GM21367 (cell line): ENCODE data around the gene KCNA3.

Source experiments
- ATAC-seq: cut with Tn5 transposase; IDR thresholded peaks from one replicate; pipeline ENCODE4 v1.9.1; 2021; ENCODE audit not compliant: unreplicated experiment

Gene KCNA3

DNA sequence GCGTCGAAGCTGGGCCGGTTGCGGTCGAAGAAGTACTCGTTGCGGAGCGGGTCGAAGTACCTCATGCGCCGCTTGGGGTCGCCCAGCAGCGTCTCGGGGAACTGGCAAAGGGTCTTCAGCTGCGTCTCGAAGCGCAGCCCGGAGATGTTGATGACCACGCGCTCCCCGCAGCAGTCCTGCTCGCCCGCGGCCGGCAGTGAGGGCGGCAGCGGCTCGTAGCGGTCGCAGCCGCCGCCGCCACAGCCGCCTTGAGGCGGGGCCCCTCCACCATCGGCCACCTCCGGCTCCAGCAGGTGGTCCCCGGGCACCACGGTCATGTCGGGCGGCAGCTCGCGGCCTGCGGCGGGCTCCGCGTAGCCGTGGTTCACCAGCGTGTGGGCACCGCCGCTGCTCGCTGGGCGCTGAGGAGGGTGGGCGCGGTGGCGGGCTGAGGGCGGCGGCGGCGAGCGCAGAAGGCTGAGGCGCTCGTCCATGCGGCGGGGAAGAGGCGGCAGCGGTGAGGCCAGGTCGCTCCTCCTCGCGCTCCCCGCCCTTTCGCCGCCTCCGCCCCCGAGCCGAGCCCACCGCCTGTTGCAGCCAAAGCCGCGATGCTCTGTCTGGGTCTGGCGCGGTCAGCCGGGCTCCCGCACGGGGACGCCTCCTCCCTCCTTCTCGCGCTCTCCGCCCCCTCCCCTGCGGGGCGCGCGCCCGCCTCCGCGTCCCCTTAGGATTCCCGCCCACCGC lies at the start of gene KCNA3:
KCNA3 (minus strand) TSS at position 604 of the 723 bp plus-strand sequence; CDS start at position 473, 131 bp downstream.
- ATAC-seq = no peak

DNA sequence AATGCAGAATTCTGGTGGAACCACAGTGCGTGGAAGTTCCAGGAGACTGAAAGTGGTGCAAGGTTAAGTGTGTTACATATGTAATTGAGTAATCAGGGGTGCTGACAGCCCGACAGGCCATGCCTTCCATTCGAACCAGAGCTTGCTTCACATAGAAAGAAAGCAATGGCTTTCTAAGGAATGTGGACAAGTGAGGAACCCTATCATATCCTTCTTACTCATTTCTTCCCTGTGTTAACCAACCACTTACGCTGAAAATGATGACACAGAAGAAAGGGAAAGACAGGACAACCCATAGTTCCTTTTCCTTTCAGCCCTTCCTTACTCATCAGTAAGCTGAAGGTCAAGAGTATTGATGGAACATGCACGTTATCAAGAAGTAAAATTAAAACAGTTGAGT lies 48.1 kb upstream of the KCNA3 start:
- ATAC-seq = no peak

DNA sequence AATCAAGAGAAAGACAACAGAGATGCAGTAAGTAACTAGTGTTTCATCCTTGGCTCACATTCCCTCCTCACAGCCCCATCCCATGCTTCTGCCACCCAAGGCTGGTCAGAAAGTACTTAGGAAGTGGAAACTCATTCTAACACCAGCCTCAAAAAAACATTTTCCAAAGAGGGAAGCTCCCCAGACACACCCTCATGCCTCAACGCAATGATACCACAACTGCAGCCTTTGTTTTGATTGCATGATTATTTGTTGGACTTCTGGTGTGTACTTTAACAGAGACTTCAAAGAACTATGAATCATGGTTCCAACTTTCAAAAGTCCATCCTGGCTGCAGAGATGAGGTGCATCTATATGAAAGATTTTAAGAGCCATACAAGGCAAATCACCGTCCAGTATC lies 45.2 kb upstream of the KCNA3 start:
- ATAC-seq = no peak

DNA sequence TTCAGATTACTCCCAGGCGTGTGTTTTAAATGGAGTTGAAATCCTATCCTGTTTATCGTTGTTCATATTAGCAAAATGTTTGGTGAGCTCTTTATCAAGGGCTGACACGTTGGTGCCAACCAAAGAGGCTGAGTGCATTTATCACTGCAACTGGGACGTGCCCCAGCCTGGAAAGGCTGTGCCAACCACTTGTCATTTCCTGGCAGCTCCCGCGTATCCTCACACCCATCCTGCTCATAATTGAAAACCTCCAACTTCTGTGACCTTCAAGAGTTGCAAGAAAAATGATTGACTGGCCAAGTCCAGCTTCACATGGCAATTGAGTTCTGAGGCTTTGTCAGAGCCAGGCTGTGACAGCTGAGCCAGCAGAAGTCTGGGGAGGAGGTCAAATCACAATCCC lies 43.7 kb upstream of the KCNA3 start:
- no peak for ATAC-seq

DNA sequence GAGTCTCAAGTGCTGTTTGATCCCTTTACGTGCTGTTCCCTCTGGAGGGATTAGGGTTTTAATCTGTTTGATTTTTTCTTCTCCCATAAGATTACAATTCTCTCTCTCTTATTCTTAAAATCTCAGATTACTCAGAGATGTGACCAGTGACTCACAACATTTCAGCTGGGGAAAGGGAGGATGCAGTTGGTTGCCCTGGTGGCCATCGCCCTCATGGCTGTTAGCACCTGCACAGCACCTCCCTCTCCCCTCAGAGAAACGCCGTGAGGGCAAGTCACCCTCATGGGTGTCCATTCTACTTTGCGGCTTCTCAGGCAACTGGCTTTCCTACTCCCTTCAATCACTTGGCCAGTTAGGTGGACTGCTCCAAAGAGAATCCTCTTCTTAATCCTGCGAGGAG lies 42.4 kb upstream of the KCNA3 start:
- no peak for ATAC-seq

DNA sequence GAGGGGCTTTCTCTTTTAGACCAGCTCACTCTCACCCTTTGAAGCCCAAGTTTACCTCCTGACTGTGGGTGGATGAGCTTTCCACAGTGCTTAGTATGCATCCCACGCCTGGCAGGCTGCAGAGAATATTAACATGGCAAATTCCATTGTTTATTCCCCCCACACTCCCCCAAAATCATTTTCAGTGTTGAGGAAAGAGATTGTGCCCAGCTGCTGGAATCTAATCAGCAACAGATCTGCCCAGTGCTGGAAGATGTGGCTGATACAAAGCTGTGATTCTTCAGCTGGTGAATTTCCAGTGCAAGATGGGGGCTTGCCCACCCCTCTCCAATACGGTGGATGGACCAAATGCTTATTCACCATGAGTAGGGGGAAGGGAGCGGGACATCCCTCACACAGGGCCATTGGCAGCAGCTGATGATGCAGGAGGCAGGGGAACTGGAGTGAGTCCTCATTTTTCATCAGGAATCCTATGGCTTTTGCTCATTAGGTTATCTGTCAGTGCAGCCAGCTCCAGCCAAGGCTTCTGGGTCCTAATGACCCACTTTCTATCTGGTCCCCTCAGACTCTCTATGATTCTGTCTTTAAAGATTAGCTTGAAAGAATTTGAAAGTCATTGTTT lies 39.7 kb upstream of the KCNA3 start:
- ATAC-seq = no peak

DNA sequence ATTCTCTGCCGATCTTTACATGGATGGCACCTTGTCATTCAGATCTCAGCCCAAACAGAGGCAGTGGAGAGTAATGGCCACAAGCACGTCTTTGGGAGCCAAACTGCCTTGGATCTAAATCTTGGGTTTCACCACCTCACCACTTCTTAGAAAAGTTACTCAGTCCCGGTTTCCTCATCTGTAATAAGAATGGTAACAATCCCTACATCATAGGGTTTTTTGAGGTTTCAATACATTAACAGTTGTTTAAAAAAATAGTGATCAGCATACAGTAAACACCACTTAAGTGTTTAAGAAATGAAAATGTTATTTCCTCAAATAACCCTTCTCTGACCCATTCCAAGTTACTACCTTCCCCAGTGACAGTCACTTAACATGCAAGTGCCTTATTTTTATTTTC lies 38.5 kb upstream of the KCNA3 start:
- ATAC-seq = no peak

DNA sequence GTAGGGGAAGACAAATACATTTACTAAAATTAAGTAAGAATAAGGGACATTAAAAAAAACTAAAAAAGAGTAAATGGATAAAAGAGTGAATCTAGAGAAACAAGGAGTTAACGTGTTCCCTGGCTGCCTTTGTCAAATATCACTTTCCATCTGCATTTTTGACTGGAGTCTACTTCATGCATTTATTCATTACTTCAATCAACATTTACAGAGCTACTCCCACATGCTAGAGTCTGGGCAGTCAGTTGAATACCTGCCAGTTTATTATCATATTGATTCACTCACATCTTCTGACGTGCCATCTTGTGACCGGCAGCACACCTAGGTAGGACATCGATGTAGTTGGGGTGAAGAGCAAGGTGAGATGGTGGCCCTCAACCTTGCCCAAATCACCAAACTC lies 35.6 kb upstream of the KCNA3 start:
- no peak for ATAC-seq

DNA sequence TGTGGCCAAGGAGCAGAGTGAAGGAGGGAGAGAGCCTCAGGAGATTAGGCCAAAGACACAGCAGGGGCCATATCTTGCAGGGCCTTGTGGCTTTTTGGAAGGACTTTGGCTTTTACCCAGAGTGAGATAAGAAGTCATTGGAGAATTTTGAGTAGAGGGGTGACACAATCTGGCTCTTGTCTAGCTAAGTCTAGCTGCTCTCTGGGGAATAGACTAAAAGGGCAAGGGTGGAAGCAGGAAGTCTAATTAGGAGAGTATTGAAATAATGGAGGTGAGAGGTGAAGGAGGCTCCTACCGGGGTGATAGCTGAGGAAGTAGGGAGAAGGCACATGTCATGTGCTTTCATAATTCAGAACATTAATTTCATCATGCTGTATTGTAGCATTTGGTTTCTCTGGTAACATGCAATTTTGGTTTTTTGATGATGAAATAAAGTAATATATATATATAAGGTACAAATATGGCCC lies 34.3 kb upstream of the KCNA3 start:
- ATAC-seq = no peak

DNA sequence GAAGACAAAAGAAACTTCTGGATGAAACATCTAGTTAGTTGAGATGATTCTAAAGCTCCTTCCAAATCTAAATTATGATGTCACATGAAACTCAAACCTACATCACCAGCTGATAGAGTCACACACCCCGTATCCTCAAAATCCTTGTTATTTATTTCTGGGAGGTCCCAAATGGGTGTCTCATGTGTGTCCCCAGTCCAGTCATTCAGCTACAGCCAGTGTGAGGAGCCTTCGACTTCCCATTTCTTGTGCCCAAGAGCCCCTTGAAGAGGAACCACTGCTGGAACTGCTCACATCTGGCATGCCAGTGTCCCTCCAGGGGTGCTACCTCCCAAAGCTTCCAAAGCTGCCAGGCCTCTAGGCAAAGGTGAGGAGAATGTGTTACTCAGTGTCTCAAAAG lies 32.5 kb upstream of the KCNA3 start:
- no peak for ATAC-seq

DNA sequence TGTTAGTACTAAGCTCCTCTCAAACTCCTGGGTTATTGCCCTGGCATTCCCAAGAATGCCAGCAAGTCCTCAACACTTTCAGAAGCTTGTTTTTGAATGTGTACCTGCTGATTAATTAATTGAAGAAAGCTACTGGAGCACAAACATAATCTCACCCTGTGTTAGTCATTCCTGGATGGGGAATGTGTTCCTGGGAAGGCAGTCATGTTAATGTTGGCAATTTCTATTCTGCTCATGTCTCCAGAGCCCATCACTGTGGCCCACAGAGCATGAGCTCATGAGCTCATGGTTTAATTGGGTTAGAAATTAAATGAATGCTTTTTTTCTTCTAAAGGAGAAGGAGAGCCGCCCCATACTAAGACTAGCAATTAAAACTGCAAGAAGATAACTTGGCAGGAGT lies 31.9 kb upstream of the KCNA3 start:
- no peak for ATAC-seq

DNA sequence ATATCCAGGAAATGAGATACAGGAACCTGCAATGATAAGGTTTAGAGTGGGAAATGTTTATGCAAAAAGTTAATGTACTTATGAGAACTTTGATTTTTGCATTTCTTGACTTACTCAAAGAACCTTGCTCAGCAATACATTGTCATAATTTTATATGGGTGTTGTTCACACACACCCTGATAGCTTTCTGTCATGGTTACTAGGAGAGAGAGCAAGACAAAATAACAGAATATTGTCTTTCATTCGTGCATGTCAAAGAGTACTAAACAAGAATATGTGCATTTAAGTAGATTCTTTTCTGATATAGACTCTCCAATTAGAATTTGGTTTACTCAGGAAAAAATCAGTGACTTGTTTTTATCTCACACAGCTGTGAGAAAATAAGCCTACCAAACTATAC lies 27.5 kb upstream of the KCNA3 start:
- no peak for ATAC-seq

DNA sequence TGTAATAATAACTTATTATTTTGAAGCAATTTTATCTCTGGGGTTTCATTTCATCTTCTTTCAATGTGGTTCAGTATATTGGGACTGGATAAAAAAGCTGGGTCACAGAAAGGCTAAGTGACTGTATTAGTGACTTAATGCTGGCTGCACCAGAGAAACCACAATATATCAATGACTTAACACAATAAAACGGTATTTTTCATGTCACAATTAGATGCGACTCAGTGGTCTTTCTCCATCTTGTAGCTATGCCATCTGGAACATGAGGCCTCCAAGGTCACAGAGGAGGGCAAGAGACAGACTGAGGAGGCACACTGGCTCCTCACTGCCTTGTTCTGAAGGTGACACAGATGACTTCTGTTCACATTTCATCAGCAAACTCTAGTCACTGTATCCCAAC lies 26.0 kb upstream of the KCNA3 start:
- ATAC-seq = no peak

DNA sequence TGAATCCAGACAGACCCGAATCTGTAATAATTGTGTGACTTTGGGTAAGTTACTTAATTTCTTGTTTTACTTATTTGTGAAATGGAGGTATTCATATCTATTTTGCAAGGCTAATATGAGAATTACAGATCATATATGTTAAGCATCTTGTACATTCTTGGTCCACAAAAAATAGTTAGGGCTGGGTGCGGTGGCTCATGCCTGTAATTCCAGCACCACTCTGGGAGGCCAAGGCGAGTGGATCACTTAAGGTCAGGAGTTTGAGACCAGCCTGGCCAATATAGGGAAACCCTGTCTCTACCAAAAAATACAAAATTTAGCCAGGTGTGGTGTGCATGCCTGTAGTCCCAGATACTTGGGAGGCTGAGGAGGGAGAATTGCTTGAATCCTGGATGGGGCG lies 22.9 kb upstream of the KCNA3 start:
- no peak for ATAC-seq

DNA sequence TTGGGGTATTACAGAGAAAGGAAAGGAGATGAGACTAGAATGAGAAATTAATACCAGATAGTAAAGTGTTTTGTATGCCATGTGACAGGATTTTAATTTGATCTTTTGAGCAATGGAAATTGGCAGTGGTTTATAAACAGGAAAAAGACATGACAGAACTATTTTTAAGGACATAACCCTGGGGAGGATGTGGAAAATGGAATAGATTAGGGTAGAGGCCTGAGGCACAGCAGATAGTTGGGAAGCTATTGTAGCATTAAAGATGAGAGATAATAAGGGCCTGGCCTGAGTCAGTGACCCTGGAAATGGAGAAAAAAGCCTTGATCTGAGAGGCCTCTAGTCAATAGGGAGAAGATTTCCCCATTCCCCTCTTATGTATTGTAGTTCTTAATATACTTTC lies 22.1 kb upstream of the KCNA3 start:
- no peak for ATAC-seq

DNA sequence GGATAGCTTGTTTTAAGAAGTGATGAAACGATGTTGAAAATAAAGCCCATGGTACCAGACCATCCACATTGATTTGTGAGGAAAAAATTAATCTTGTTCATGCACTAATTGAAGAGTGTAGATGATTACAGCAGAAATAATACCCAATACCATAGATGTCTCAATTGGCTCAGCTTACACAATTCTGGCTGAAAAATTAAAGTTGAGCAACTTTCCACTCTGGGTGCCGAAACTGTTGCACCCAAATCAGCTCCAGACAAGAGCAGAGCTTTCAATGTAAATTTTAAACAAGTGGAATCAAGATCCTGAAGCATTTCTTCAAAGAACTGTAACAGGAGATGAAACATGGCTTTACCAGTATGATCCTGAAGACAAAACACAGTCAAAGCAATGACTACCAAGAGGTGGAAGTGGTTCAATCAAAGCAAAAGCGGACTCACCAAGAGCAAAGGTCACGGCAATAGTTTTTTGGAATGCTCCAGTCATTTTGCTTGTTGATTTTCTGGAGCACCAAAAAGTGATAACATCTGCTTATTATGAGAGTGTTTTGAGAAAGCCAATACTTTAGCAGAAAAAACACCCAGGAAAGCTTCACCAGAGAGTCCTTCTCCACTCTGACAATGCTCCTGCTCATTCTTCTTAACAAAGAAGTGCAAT lies 16.1 kb upstream of the KCNA3 start:
- ATAC-seq = no peak

DNA sequence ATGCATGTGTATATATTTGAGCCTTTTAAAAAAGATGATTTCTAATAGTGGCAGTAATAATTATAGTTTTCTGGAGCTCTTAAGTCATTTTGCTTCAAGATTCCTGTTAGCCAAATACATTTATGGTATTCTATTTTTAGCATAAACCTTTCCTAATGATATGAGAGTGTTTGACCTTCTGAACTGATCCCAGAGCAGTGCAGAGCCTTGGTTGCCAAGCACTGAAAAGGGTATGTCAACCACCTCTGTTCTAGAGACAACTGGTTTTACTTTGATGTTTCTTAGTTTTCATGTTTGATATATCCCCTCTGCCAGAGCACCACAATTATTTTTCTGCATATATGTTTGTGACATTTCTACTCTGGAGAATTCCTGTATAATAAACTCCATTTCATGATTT lies 15.1 kb upstream of the KCNA3 start:
- ATAC-seq = no peak

DNA sequence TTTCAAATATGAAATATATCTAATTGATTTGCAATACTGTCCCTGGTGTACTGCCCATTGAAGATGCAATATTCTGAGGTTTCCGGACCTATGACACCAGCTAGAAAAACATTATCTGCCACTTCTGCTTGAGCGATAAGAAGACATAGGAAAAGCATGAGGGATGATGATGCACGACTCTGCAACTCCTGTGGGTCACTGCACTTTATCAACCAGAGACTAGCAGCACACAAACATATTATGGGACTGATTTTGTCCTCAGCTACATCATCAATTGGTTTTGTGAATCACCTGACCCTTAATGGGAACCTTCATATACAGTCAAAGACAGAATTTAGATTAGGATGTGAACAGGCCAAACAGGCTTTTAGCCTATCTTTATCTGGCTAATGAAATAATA lies 13.8 kb upstream of the KCNA3 start:
- no peak for ATAC-seq

DNA sequence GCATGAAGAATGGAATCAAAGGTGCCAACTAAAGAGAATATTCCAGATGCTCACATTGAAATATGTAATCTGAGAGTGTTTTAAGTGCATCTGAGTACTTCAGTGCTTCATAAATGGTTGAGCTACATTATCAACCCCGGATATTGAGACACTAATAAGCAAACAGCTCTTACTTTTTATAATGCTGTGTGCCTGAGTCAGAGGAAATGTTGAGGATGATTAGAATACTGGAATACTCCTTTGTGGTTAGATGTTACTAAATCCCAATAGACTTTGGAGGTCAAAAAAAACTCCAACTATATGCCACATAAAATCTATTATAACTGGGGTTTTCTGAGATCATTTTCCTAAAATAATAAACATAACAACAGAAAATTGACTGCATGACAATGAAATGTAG lies 12.5 kb upstream of the KCNA3 start:
- no peak for ATAC-seq

DNA sequence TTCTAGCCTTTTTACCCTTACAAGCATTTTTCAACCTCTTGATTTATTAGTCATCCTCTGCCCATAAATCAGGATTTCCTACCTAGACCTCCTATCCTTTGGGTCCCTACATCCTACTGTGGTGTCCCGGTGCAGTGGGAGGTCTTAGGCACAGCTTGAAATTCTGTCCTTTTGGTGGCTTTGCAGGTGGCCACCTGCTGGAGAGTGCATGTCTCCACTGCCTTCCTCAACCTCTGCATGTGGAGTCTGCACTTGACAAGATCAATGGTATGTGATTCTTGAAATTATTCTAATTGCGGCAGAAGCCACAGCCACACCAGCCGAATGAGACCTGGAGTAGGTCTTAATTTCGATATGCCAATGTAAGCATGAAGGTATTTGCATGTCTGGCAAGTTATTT lies 11.4 kb upstream of the KCNA3 start:
- ATAC-seq = no peak

DNA sequence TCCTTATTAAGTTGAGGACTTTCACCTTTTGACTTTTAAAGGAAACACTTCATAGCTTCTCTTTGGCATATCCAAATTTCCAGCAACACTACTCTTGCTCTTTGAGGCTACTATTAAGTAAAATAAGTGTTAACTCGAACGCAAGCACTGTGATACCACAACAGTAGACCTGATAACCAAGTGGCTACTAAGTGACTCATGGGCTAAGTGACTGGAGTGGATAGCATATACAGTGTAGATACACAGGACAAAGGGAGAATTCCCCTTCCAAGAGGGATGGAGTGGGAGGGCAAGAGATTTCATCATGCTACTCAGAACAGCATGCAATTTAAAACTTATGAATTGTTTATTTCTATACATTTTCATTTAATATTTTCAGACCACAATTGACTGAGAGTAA lies 9.8 kb upstream of the KCNA3 start:
- no peak for ATAC-seq

DNA sequence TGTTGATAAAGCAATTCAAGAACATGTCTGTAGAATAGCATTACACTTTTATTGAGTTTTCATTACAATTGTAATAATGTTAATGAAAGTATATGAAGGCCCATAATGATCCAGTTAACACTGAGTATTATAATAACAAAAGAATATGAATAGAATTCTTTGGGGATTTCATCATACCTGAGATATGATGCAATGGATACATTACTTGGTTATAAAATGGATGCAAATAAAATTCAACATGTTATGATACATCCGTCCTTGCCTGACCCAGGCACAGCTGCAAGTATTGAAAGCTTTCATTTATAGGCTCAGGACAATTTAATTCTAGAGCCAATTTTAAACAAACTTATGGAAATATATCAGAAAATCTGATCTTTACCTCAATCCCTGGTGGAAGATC lies 8.2 kb upstream of the KCNA3 start:
- no peak for ATAC-seq
